ENCODE results near the gene FAM171A1.
"Not testable (repeated sequence)": the region's sequence is repeated elsewhere in the genome, so short reads cannot be mapped to it uniquely, and the experiment has no call there.

FAM171A1 gene

GRCh38 chr10:15342970-15343369 lies 28.1 kb downstream of the FAM171A1 start:
- no peak for DNase-seq

GRCh38 chr10:15341502-15342128 lies 29.5 kb downstream of the FAM171A1 start:
- DNase-seq: no peak

GRCh38 chr10:15339892-15340291 lies 31.2 kb downstream of the FAM171A1 start:
- DNase-seq: no peak

GRCh38 chr10:15337441-15337923 lies 33.6 kb downstream of the FAM171A1 start:
- not testable (repeated sequence) for DNase-seq

GRCh38 chr10:15336211-15336610 lies 34.9 kb downstream of the FAM171A1 start:
- DNase-seq: no peak

- no peak for DNase-seq
These were observed 35.6 kb downstream of the FAM171A1 start for GRCh38 chr10:15335508-15335907.

GRCh38 chr10:15334650-15335323 lies 36.3 kb downstream of the FAM171A1 start:
- DNase-seq: no peak

GRCh38 chr10:15333909-15334649 lies 37.0 kb downstream of the FAM171A1 start:
- no peak for DNase-seq

DNA sequence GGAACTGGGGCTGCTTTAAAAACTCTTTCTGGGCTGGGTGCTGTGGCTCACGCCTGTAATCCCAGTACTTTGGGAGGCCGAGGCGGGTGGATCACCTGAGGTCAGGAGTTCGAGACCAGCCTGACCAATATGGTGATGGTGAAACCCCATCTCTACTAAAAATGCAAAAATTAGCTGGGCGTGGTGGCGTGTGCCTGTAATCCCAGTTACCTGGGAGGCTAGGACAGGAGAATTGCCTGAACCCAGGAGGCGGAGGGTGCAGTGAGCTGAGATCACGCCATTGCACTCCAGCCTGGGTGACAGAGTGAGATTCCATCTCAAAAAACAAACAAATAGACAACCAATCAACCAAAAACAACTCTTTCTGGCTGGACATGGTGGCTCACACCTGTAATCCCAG lies 37.9 kb downstream of the FAM171A1 start:
- DNase-seq: not testable (repeated sequence)

- DNase-seq: no peak
These were observed 39.6 kb downstream of the FAM171A1 start for GRCh38 chr10:15331461-15331860.

- no peak for DNase-seq
These were observed 41.7 kb downstream of the FAM171A1 start for GRCh38 chr10:15329437-15329836.

DNA sequence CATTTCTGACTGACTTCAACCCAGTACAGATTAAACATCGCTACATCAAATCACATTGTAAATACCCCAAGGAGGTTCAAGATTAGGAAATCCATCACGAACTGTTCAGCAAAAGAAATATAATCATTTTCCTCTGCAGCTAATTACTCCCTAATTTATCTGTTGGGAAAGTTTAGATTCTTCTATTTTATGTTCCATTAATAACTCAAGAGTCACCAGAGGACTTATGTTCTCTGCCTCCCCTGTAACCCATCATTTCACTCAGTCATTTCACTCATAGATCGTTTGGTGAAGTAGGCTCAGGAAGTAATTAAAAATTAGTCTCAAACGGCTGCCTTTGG lies 45.2 kb downstream of the FAM171A1 start:
- DNase-seq: no peak

DNA sequence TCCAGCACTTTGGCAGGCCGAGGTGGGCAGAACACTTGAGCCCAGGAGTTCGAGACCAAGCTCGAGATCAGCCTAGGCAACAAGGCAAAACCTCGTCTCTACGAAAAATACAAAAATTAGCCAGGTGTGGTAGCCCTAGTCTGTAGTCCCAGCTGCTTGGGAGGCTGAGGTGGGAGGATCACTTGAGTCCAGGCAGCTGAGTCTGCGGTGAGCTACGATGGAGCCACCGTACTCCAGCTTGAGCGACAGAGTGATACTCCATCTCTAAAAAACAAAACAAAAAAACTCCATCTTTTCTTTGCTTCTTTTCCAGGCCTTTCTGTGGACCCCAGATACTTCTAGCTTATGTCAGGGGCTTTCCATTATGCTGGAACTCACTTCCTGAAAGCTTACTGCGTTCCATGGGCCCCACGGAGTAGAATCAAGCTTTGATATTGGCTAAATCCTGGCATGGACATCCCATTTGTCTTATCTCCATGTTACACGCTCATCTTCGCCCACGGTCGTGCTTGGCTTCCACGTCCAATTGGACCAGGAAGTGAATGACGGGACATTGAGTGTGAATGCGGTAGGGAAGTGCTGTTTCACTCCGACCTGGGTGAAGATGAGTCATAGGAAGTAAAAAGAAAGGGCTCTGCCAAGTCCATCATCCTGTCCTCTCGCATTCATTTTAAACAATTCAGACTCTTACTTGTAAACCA lies 45.7 kb downstream of the FAM171A1 start:
- DNase-seq: no peak

- DNase-seq: no peak
These were observed 46.5 kb downstream of the FAM171A1 start for GRCh38 chr10:15324611-15325010.

DNA sequence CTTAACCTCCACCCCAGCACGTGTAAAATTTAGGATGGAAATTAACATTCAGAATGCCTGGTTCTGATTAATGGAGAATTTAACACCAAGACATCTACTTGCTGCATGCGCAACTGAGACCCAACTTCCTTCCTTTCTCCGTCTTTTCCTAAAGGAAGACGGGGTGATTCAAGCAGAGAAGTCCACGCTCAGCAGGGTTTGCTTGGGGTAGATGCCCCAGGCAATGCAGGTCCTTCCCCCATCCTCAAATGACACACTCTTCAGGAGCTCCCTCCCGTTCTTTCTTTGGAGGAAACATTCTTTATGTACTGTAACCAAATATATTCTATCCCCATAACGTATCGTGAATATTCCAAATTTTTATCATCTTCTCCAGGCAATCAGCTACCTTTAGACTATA lies 47.0 kb downstream of the FAM171A1 start:
- DNase-seq: no peak

DNA sequence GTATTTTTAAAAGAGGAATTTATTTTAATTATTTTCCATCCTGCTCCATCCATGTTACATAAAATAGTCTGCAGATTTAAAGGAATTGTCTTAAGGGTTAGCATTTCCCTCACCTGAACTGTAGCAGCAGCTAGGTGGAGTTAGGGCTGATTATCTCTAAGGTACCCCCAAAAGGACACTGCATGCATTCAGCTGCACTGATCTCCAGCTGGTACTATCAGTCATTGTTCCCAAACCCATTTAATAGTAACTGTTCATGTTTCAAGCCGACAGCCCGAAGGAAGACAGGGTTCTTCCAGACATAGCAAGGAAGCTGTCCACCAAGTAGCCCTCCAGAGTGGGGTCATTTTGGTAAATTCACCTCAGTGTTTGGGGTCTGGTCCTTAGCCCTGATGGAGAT lies 48.7 kb downstream of the FAM171A1 start:
- no peak for DNase-seq

- DNase-seq: no peak
These were observed 49.4 kb downstream of the FAM171A1 start for GRCh38 chr10:15321431-15322341.

DNA sequence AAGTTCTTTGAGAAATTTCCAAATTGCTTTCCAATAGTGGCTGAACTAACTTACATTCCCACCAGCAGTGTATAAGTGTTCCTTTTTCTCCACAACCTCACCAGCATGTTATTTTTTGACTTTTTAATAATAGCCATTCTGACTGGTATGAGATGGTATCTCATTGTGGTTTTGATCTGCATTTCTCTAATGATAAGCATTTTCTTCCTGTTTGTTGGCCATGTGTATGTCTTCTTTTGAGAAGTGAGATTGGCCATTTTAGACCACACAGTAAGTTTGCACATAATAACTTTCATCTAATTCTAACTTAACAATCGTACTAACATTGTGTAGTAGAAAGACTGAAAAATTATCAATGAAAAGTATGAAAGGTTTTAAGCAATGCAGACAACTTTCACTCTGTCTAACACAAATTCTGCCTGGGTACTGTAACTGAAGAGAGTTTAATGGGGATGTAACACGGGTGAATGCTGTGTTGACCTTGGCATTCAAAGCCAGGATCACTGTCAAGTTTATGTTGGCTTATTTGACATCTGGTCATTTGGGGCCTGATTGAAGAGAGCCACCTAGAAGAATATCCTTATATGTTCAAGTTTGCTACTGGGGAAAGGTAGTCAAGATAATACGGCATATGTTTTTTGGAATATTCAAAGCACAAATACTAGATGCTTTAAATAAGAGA lies 50.4 kb downstream of the FAM171A1 start:
- no peak for DNase-seq

DNA sequence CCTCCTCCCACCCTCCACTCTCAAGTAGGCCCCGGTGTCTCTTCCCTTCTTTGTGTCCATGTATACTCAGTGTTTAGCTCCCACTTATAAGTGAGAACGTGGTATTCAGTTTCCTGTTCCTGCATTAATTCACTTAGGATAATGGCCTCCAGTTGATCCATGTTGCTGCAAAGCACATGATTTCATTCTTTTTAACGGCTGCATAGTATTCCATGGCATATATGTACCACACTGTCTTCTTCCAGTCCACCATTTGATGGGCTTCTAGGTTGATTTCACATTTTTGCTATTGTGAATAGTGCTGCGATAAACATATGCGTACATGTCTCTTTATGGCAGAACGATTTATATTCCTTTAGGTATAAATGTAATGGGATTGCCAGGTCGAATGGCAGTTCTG lies 51.0 kb downstream of the FAM171A1 start:
- DNase-seq: no peak

DNA sequence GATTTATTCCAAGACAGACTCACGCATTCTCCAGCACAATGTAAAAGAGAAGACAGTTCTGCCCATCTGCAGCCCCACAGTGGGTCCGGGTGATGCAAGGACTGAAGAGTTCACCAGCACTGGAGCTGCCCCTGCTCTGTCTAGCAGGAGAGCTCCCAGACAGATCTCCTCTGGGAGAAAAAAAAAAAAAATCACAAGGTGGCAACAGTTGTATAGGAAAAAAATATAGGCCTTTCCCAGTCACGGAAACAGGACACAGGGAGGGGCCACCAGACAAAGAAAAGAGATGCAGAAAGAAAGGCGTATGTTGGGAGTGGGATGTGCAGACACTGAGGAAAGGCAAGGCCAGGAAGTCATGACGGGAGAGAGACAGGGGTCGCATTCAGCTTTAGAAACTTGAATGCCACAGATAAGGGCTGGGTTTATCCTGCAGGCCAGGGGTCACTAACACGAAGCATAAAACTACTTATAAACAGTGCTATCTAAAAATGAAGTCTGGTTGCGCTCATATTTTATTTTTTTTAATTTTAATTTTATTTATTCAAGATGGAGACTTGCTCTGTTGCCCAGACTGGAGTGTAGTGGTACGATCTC lies 54.1 kb downstream of the FAM171A1 start:
- DNase-seq: no peak

DNA sequence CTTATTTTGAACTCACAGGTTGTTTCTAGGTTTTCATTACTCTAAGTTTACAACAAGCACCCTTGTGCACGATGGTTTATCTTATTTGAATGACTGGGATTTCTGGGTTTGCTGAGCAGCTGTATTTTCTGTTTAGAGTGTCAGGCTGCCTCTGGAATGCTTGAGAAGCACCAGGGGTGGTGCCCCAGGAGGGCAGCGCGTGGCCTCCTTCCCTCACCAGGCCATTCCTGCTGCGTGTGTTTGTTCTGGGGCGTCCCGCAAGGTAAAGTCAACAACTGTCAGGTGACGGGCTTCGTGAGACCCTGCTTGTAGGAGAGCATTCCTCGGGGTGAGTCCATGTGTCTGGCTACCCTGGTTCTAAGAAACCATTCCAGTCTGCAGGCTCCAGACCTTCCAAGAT lies 54.9 kb downstream of the FAM171A1 start:
- DNase-seq: no peak

Measured in activated CD8-positive, alpha-beta memory T cell treated with anti-CD3 and anti-CD28 coated beads, Interleukin-2, amount 50 U/mL, for 4 hours (primary cell).